ENCODE data around the gene REXO4. TPM values are rescaled to one million over a fixed set of nuclear protein-coding genes. Genes with fewer than 3 reads are reported as not detected.

REXO4 gene
- total and polyA plus RNA-seq, 2 experiments from 2014 or later = 17.2 to 19.4 TPM

- DNase-seq (ENCODE audit: low spot score) = peak; percentile 88
- no peak for TF ChIP-seq EZH2 (IDR thresholded peaks at IDR 0.05; ENCODE audit: borderline replicate concordance)
- no peak for TF ChIP-seq EZH2phosphoT487 (IDR thresholded peaks at IDR 0.05; ENCODE audit: low read depth, severe bottlenecking, unreplicated experiment)
- TF ChIP-seq CTCF (IDR thresholded peaks at IDR 0.05; ENCODE audit: poor library complexity) = peak; percentile 88
- no peaks in the 10 kb centered on the region for H4K20me1 ChIP-seq (ENCODE audit: insufficient read depth, poor library complexity, severe bottlenecking)
- no peaks in the 10 kb centered on the region for H3K4me1 ChIP-seq (ENCODE audit: insufficient read depth)
- no peaks in the 10 kb centered on the region for H3K9me3 ChIP-seq (ENCODE audit: low read depth)
- 65% methylated on average over 24 of the region's 24 CpGs for WGBS (ENCODE audit: low lambda C conversion rate, missing lambda C conversion rate)
- H3K79me2 ChIP-seq = no peaks in the 10 kb centered on the region
- H3K27me3 ChIP-seq = no peaks in the 10 kb centered on the region
- no peaks in the 10 kb centered on the region for H3K36me3 ChIP-seq (replicated peaks; ENCODE audit: insufficient read depth, low read depth)
- H3K27ac ChIP-seq = no peak overlapping the region
- H3K9me2 ChIP-seq (replicated peaks; ENCODE audit: insufficient read depth) = no peaks in the 10 kb centered on the region
- no peak overlapping the region for H2AFZ ChIP-seq
- H3K4me2 ChIP-seq = no peak overlapping the region
- H3K4me3 ChIP-seq = no peak overlapping the region
These were observed 11.1 kb downstream of the REXO4 start for GRCh38 chr9:133406480-133407307.

GRCh38 chr9:133405508-133406438 lies 12.0 kb downstream of the REXO4 start:
- no peak overlapping the region for H3K4me3 ChIP-seq
- TF ChIP-seq EZH2 (IDR thresholded peaks at IDR 0.05; ENCODE audit: borderline replicate concordance) (no peak), EZH2phosphoT487 (IDR thresholded peaks at IDR 0.05; ENCODE audit: low read depth, severe bottlenecking, unreplicated experiment) (no peak), CTCF (IDR thresholded peaks at IDR 0.05; ENCODE audit: poor library complexity) (no peak)
- H3K36me3 ChIP-seq (replicated peaks; ENCODE audit: insufficient read depth, low read depth) = no peaks in the 10 kb centered on the region

GRCh38 chr9:133404454-133405002 lies 13.3 kb downstream of the REXO4 start:
- H2AFZ ChIP-seq = no peak overlapping the region
- no peak for TF ChIP-seq CTCF (IDR thresholded peaks at IDR 0.05; ENCODE audit: poor library complexity)
- no peak for TF ChIP-seq EZH2 (IDR thresholded peaks at IDR 0.05; ENCODE audit: borderline replicate concordance)
- TF ChIP-seq EZH2phosphoT487 (IDR thresholded peaks at IDR 0.05; ENCODE audit: low read depth, severe bottlenecking, unreplicated experiment) = no peak
- H3K79me2 ChIP-seq = no peaks in the 10 kb centered on the region
- no peaks in the 10 kb centered on the region for H3K27me3 ChIP-seq
- H3K36me3 ChIP-seq (replicated peaks; ENCODE audit: insufficient read depth, low read depth) = no peaks in the 10 kb centered on the region
- H4K20me1 ChIP-seq (ENCODE audit: insufficient read depth, poor library complexity, severe bottlenecking) = no peaks in the 10 kb centered on the region
- DNase-seq (ENCODE audit: low spot score) = no peak
- H3K4me1 ChIP-seq (ENCODE audit: insufficient read depth) = no peaks in the 10 kb centered on the region
- H3K9me3 ChIP-seq (ENCODE audit: low read depth) = no peaks in the 10 kb centered on the region
- no peak overlapping the region for H3K27ac ChIP-seq
- H3K4me3 ChIP-seq = no peak overlapping the region
- WGBS (ENCODE audit: low lambda C conversion rate, missing lambda C conversion rate) = 96% methylated on average over 12 of the region's 12 CpGs
- H3K4me2 ChIP-seq = no peak overlapping the region
- H3K9me2 ChIP-seq (replicated peaks; ENCODE audit: insufficient read depth) = no peaks in the 10 kb centered on the region

More at GRCh38 chr9:133405508-133406438, 12.0 kb downstream of the REXO4 start:
- H3K9me3 ChIP-seq (ENCODE audit: low read depth) = no peaks in the 10 kb centered on the region
- H3K9me2 ChIP-seq (replicated peaks; ENCODE audit: insufficient read depth) = no peaks in the 10 kb centered on the region
- no peaks in the 10 kb centered on the region for H3K27me3 ChIP-seq
- no peak overlapping the region for H2AFZ ChIP-seq
- H3K79me2 ChIP-seq = no peaks in the 10 kb centered on the region
- H3K4me1 ChIP-seq (ENCODE audit: insufficient read depth) = no peaks in the 10 kb centered on the region
- DNase-seq (ENCODE audit: low spot score) = no peak
- 94% methylated on average over 19 of the region's 19 CpGs for WGBS (ENCODE audit: low lambda C conversion rate, missing lambda C conversion rate)
- no peak overlapping the region for H3K4me2 ChIP-seq
- no peak overlapping the region for H3K27ac ChIP-seq
- H4K20me1 ChIP-seq (ENCODE audit: insufficient read depth, poor library complexity, severe bottlenecking) = no peaks in the 10 kb centered on the region
